Hypothalamus (tissue), 51 donors: ENCODE results near the gene ARHGEF4.

Source experiments
- DNase-seq, 51 donors: peaks; one replicate each; lab custom pipeline; 2025; lab: John Stamatoyannopoulos, UW

Gene ARHGEF4

GRCh38 chr2:130849896-130850787 is 13.4 kb downstream of the ARHGEF4 start:
- DNase-seq: peak in 8 of 51 donors; percentile 17 to 48 (median 34)

- DNase-seq: peak in 2 of 51 donors; percentile 23
These were observed 14.3 kb downstream of the ARHGEF4 start for GRCh38 chr2:130850788-130851623.

GRCh38 chr2:130851624-130852382 is 15.1 kb downstream of the ARHGEF4 start:
- DNase-seq: no peak

DNA sequence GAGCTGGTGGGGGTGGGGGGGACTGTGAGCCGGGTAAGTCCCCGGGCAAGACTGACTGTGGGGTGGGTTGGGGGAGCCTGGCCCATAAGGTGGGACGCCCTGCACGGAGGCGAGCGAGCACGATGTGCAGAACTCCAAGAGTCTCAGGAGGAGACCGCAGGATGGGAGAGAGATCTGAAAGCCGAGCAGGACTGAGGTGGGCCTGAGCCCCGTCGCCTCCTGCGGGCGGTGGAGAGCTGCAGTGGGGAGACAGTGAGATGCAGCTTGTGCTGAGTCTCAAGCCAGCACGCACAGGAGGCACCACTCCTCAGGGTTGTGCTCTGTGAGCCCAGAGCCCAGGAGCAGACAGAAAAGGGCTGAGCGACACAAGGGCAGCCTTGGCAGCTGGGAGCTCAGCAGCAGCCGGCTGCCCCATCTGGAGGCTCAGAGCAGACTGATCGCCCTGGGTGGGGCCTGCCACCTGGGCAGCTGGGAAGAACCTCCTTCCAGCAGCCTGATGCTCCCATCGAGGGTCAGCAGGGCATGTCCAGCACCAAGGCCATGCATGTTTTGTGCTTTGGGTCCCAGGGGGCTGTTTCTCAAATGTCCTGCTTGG is 15.9 kb downstream of the ARHGEF4 start:
- no peak for DNase-seq

- DNase-seq: no peak
These were observed 16.7 kb downstream of the ARHGEF4 start for GRCh38 chr2:130853391-130853790.

- no peak for DNase-seq
These were observed 17.6 kb downstream of the ARHGEF4 start for GRCh38 chr2:130854301-130854700.

DNA sequence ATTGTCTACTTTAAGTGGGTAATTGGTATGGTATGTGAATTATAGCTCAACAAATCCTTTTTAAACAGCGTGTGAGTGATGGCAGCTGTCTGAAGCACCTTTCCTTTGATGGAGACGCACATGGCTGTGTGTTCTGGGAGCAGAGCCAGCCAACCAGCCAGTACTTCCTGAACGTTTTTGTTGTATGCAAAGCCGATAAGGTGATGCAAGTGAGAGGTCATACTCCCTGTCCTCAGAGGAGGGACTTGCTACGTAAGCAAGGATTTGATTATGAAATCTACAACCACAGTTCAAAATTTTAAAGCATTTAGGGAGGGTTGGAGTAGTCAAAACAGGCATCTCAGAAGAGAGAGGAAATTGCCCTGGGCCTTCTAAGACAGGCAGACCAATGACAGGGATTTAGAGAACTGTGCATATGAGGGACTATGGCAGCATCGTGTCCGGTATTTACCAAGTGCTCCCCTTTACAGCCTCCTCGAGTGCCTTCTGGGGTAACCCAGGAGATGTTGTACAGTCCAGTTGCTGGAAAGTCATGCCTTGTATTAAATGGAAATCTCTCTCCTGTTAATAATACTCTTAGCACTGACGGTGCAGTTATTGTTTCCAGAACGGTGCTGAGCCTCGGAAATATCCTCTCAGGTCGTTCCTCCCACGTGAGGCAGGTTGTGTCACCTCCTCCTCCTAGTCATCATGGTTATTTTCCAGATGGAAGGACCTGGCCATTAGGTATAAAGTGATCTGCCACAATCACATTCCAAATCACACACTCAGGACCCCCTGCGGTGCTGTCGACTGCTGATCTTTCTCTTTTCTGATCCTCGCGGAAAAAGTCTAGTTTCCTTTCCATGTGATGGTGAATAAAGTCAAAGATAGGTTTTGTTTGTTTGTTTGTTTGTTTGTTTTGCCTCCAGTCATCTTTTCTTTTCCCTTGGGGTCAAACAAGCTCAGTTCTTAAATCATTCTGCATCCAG is 28.4 kb downstream of the ARHGEF4 start:
- no peak for DNase-seq

- DNase-seq: peak in 46 of 51 donors; percentile 11 to 87 (median 61)
These were observed 32.9 kb downstream of the ARHGEF4 start for GRCh38 chr2:130869441-130870160.

GRCh38 chr2:130870161-130870485 is 33.4 kb downstream of the ARHGEF4 start:
- DNase-seq: peak in 1 of 51 donors; percentile 61

DNA sequence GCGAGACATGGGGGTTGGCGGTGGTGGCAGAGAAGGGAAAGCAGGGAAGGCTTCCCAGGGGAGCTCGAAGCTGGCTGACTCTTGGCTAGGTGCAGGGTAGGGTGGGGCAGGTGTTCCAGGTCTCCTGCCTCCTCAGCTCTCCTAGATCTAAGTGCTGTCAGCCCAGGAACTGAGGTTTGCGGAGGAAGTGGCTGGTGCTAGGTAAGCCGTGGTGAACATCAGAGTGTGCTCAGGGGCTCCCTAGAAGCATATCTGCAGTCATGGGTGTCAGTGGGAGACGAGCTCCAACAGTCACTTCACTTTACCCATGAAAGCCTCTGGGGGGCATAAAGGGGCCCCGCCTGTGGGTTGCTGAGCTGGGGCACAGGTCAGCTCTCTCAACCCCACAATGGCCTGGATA is 34.1 kb downstream of the ARHGEF4 start:
- DNase-seq: no peak

GRCh38 chr2:130871843-130872740 is 35.4 kb downstream of the ARHGEF4 start:
- peak in 12 of 51 donors; percentile 11 to 49 (median 28) for DNase-seq

GRCh38 chr2:130872741-130873125 is 36.0 kb downstream of the ARHGEF4 start:
- peak in 2 of 51 donors; percentile 15 to 49 for DNase-seq

- DNase-seq: peak in 46 of 51 donors; percentile 21 to 89 (median 58)
These were observed 37.1 kb downstream of the ARHGEF4 start for GRCh38 chr2:130873700-130874346.

DNA sequence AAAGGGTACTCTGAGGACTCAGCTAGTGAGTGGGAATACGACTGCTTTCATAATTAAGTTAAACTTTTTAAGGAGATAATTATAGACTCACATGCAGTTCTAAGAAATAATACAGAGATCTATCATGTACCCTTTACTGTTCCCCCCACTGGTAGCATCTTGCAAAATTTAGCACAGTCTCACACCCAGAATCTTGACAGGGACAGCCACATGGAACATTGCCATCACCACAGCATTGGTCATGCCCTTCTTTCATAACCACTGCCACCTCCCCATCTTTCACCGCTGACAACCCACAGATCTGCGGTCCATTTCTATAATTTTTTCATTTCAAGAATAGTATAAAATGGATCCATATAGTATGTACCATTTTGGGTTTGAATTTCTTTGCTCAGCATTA is 37.8 kb downstream of the ARHGEF4 start:
- DNase-seq: no peak

DNA sequence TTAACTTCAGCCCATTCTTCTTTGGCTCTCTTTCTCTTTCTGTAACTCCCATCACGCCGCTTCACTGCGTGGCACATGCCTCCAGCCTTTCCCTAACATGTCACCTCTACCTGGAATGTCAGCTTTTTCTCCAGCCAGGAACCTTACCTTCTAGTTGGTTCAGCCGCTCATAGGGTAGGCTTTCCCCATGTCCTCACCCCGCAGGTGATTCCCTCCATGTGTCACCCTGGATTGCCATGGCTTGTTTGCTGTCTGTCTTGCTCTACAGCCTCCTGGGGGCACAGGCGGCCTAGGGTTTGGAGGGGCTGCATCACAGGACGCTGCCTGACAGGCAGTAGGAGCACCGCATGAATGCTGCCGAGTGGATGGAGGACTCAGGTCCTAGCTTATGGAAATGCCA is 39.2 kb downstream of the ARHGEF4 start:
- no peak for DNase-seq

GRCh38 chr2:130877258-130877657 is 40.5 kb downstream of the ARHGEF4 start:
- no peak for DNase-seq

DNA sequence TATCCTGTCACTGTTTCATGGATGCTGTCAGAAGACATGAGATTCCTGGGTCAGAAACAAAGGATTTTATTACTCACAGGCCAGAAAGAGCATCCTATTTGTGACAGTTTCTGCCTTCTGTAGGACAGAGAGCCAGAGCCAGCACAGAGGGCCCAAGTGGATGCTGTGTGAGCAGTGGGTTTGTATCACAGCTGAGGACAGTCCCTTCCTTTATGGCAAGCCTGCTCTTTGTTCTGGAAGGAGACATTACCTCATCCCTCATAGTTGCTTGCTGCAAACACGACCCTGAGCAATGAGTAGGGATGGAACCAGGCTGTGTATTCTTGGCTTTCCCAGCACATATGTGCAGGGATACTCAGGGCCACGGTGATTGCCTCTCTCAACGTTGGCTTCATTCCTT is 41.6 kb downstream of the ARHGEF4 start:
- peak in 13 of 51 donors; percentile 14 to 56 (median 29) for DNase-seq
